RPMI8226 (cell line): ENCODE results near the gene ADGRB3.
A peak's percentile ranks its signal among the peaks of the same experiment; 100 is the strongest.
"Not testable (repeated sequence)": the region's sequence is repeated elsewhere in the genome, so short reads cannot be mapped to it uniquely, and the experiment has no call there.

Experiments used
- DNase-seq: peaks from one replicate; pipeline ENCODE4 v3.0.0-alpha.2; 2015

ADGRB3 gene

DNA sequence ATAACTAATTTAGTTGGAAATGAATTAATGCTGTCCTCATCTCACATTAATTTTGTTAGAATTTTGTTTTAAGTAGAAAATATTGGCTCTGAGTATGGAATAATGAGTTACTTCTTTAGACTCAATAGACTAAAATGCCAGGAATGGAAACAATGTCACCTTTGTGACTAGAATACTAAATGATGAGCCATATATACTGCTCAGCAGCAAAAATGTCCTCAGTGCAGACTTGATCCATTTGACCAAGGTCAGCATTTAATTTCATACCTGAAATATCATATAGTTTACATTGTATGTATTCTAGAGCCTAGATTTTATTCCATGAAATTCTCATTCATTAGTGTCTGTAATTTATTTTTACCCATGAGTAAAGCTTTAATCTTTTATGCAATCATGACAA is 217.7 kb downstream of the ADGRB3 start:
- no peak for DNase-seq

GRCh38 chr6:68859233-68859632 is 224.2 kb downstream of the ADGRB3 start:
- DNase-seq: no peak

DNA sequence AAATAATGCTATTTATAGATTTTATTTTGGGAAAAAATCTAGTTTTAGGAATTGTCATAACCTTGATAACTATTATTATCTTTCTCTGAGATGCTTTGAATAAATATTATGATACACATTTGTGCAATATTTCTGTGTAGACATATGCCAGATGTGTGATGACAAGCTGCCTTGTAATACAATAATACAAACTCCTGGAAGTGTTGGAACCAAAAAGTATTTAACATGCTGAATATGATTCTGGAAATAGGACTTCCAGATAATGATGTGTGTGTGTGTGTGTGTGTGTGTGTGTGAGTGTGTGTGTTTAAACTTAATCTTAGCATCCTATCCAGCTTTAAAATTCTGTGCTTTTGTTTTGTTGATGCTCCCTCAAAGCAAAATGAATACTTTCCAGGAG is 233.6 kb downstream of the ADGRB3 start:
- no peak for DNase-seq

DNA sequence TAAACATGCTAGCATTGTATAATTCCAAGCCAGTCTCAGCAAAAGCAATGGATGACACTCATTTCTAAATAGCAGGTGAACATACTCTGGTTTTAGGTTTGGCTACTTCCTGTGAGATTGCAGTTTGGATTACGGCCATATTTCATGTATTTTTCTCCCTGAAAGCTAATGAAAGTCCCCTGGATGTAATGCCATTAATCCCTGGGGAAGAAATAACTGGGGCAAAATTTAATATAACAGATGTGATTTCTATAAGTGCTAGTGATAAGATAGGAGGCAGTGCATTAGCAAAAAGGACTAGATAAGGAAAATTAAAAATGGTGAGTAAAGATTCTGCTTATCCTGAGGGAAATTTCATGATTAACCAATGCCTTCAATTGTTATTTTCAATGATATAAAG is 238.2 kb downstream of the ADGRB3 start:
- DNase-seq: no peak

DNA sequence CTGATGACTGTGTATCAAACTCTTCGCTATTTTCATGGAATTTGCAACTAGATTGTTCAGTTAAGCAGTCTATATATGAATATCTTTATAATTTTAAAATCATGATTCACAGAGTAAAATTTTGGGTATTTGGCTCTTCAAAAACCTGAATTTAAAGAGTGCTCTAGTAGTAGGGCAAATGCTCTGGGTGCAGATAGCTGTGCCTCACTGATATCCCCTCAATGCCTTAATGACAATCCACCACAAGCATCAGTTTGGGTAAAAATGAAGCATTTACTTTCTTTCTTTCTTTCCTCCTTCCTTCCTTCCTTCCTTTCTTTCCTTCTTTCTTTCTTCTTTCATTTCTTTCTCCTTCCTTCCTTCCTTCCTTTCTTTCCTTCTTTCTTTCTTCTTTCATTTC is 239.7 kb downstream of the ADGRB3 start:
- DNase-seq: no peak

GRCh38 chr6:68875403-68875802 is 240.3 kb downstream of the ADGRB3 start:
- DNase-seq: no peak

DNA sequence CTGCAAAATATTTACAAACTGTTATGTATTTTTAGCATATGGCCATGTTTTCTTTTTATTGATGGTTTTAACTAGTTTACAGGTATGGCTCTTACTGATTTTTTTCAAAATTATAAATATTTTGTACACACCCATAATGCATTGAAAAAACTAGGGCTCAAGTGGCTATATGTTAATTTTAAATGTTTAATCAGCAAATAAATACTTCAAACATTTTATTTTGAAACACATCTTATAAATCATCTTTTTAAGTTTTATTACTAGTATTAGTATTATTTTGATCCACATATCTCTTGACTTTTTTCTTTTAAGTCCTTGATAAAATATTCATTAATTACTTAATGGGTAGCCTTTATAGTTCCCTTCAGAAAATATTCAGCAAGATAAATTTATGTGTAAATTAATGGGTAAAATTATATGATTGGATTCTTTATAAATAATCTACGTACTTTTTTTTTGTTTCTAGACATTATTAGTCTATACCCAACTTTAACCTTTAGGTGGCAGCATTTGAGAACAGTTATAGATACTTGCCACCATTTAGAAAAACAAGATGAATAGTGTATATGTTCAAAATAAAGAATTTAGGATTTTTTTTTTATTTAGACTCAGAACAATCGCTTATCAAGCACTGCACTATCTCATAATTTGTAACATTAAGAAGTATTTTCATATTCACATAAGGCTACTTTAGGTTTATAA is 241.9 kb downstream of the ADGRB3 start:
- peak; percentile 29 for DNase-seq

GRCh38 chr6:68880050-68880813 is 245.2 kb downstream of the ADGRB3 start:
- no peak for DNase-seq

DNA sequence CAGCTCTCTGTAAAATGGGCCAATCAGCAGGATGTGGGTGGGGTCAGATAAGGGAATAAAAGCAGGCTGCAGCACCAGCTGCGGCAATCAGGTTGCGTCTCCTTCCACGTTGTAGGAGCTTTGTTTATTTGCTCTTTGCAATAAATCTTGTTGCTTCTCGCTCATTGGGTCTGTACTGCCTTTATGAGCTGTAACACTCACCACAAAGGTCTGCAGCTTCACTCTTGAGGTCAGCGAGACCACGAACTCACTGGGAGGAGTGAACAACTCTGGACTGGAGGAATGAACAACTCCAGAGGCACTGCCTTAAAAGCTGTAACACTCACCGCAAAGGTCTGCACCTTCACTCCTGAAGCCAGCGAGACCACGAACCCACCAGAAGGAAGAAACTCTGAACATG is 248.2 kb downstream of the ADGRB3 start:
- DNase-seq: not testable (repeated sequence)

- DNase-seq: no peak
These were observed 256.3 kb downstream of the ADGRB3 start for GRCh38 chr6:68891419-68891818.

- DNase-seq: no peak
These were observed 257.4 kb downstream of the ADGRB3 start for GRCh38 chr6:68892452-68892851.

- DNase-seq: no peak
These were observed 260.8 kb downstream of the ADGRB3 start for GRCh38 chr6:68895929-68896328.

DNA sequence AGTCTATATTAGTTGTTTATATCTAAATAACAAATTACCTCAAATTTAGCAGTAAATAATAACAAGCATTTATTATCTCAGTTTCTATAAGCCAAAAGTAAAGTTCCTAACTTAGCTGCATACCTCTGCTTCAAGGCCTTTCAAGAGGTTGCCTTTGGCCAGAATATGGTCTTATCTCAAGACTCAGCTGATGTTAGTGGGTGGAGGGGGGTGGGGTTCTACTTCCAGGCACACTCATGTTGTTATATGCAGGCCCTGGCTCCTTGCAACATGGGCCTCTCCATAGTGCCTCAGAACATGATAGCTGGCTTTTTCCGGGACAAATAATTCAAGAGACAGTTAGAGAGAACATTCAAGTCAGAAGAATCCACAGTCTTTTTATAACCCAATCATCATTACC is 266.0 kb downstream of the ADGRB3 start:
- DNase-seq: no peak

DNA sequence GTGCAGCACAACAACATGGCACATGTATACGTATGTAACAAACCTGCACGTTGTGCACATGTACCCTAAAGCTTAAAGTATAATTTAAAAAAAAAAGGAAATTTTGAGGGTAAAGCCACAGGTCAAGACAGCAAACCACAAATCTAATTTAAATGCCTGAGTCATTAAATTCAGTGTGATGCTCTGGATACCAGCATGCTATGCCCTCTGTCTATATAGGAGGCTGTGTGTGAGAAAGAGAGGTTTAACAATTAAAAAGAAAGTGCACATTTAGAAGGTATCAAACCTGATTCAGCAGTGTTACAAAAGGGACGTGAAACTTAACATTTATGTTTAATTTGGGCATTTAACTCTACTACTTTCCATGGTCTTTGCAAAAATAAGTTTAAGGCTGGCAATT is 276.3 kb downstream of the ADGRB3 start:
- DNase-seq: no peak

- no peak for DNase-seq
These were observed 276.7 kb downstream of the ADGRB3 start for GRCh38 chr6:68911811-68912210.

GRCh38 chr6:68912805-68913204 is 277.7 kb downstream of the ADGRB3 start:
- DNase-seq: not testable (repeated sequence)

DNA sequence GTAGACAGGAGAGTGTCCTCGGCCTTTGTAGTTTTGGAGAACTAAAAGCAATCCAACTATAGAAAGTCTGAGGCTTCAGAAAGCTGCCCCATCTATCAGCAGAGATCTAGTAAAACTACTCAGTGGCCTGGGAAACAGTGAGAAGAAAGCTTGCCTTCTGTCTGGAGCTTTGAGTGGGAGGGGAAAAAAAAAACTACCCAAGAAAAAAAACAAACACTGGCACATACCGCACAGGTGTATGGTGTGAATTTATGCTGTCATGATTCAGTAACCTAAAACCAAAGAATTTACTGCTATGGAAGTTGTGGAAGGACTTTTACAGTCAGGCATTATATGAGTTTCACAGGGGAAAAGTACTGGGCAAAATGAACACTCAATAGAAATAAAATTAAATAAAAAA is 280.5 kb downstream of the ADGRB3 start:
- DNase-seq: no peak

DNA sequence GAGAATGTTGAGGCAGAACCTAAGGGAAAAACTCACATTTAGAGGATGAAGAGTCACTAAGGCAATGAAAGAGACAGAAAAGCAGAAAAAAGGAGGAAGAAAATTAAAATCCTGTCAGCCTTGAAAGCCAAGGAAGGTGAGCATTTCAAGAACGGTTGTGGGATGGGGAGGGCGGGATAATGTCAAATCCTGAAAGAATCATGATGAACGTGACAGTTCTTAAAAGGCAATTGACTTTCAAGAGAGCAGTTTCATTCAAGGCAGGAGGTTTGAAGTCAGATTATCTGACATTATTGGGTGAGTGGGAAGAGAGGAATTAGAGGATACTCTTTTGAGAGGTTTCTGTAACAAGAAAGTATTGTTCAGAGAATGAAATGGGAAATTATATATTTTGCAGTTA is 284.5 kb downstream of the ADGRB3 start:
- no peak for DNase-seq

GRCh38 chr6:68941345-68941744 is 306.3 kb downstream of the ADGRB3 start:
- no peak for DNase-seq

GRCh38 chr6:68947721-68948120 is 312.6 kb downstream of the ADGRB3 start:
- no peak for DNase-seq

GRCh38 chr6:68951270-68951669 is 316.2 kb downstream of the ADGRB3 start:
- no peak for DNase-seq

- peak; percentile 11 for DNase-seq
These were observed 323.2 kb downstream of the ADGRB3 start for GRCh38 chr6:68958327-68958726.

GRCh38 chr6:68967549-68968300 is 332.6 kb downstream of the ADGRB3 start:
- DNase-seq: peak; percentile 77

DNA sequence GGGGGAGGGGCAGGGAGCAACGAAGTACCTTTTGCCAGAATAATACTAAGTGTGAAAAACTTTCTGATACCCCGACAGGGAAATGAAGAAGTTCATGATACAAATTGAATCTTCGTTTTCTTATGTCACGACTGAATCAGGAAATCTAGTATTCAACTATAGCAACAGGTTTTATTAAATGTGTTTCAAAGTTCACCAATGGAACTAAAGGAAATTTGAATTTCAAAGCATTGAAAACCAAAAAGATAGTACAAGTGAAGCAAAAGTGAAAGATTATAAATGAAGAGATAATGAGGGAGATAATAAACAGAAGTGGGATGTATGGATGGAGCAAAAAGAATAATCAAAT is 333.2 kb downstream of the ADGRB3 start:
- no peak for DNase-seq
